ENCODE measurements around the gene ADAM19.

- no peak for TF ChIP-seq CTCF (IDR thresholded peaks at IDR 0.05)
- TF ChIP-seq POLR2AphosphoS5 (IDR thresholded peaks at IDR 0.05; ENCODE audit: insufficient read depth in 1 of 2, low read depth in 1 of 2) = no peak
These were observed 55.9 kb downstream of the ADAM19 start for GRCh38 chr5:157519579-157520253.
